PC-3 (cell line): Measurements from ENCODE around the gene D2HGDH.

Experiments used
- EZH2 ChIP-seq: fragments of 300-600 bp; sonication (generic); IDR thresholded peaks from one replicate; pipeline ENCODE4 v1.6.1; 2017; ENCODE audit warnings: antibody characterized with exemption, mild to moderate bottlenecking, low read length; ENCODE audit not compliant: unreplicated experiment
- TF ChIP-seq, protein P1 (sequence below): fragments of 300-600 bp; sonication (generic); conservative IDR thresholded peaks from 2 replicates; pipeline ENCODE4 v1.5.1; 2017; ENCODE audit warnings: antibody characterized with exemption, low read depth, mild to moderate bottlenecking, low read length

DNA sequence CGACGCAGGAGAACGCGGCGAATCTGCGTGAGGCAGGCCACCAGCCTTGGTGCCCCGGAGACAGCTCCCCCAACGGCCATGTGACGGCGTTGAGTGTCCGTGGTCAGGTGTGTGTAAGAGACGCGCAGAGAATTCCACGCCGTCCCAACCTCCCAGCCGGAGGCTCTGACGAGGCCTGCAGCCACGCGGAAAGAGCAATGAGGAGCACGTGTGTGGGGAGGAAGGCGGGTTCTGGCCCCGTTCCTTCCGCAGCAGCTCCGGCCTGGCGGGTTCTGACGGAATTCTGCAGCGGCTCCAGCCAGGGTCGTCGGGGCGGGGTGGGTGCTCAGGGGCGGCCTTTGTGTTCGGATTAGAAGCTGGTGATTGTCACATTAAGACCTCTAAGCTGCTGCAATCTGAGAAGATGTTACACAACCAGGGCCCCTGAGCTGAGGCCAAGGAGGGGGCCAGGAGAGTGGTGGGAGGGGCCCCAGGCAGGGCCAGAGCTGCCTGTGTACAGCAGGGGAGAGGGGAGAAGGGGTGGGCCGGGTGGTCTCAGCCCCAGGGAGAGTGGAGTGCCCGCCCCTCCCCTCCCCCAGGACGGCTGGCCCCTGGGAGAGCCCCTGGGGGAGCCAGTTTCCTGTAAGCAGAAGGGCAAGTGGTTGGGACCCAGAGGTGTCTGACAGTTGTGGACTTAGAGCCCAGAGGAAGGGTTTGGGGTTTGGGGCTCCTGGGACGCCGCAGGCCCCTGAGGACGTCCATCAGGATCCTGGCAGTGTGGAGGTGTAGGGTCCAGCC is 37.0 kb downstream of the D2HGDH start:
- TF ChIP-seq, protein P1, sequence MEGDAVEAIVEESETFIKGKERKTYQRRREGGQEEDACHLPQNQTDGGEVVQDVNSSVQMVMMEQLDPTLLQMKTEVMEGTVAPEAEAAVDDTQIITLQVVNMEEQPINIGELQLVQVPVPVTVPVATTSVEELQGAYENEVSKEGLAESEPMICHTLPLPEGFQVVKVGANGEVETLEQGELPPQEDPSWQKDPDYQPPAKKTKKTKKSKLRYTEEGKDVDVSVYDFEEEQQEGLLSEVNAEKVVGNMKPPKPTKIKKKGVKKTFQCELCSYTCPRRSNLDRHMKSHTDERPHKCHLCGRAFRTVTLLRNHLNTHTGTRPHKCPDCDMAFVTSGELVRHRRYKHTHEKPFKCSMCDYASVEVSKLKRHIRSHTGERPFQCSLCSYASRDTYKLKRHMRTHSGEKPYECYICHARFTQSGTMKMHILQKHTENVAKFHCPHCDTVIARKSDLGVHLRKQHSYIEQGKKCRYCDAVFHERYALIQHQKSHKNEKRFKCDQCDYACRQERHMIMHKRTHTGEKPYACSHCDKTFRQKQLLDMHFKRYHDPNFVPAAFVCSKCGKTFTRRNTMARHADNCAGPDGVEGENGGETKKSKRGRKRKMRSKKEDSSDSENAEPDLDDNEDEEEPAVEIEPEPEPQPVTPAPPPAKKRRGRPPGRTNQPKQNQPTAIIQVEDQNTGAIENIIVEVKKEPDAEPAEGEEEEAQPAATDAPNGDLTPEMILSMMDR, result no peak
- TF ChIP-seq EZH2, result no peak
